HG02870 (cell line): Measurements from ENCODE around the gene GALT.

Experiments
- ATAC-seq: cut with Tn5 transposase; IDR thresholded peaks from one replicate; pipeline ENCODE4 v1.9.1; 2021; ENCODE audit warnings: mild to moderate bottlenecking, moderate library complexity; ENCODE audit not compliant: unreplicated experiment

Gene GALT

GRCh38 chr9:34675048-34675714, 28.7 kb downstream of the GALT start:
- no peak for ATAC-seq

GRCh38 chr9:34675869-34676268, 29.4 kb downstream of the GALT start:
- ATAC-seq = no peak

DNA sequence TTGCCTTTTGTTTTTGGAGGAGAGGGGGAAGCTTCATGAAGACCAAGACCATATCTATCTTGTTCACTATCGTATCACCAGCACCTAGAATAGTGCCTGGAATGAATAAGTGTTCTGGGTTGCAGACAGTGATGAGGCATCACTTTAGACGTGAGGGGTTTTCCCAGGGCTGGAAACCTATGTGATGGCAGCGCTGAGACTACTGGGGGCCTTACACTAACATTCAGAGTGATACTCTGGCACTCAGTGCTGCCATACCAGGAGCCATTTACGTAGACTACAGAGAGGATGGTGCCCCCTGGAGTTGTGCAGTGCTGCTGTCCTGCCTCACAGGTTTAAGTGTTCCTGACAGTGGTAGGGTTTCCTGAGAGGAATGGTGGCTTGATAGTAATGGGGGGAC, 37.7 kb downstream of the GALT start:
- ATAC-seq = no peak

GRCh38 chr9:34684816-34685215, 38.3 kb downstream of the GALT start:
- ATAC-seq = no peak

GRCh38 chr9:34685591-34685990, 39.1 kb downstream of the GALT start:
- no peak for ATAC-seq

GRCh38 chr9:34686231-34686630, 39.8 kb downstream of the GALT start:
- ATAC-seq = no peak

- ATAC-seq = no peak
Observed at GRCh38 chr9:34686732-34687131, 40.3 kb downstream of the GALT start.

DNA sequence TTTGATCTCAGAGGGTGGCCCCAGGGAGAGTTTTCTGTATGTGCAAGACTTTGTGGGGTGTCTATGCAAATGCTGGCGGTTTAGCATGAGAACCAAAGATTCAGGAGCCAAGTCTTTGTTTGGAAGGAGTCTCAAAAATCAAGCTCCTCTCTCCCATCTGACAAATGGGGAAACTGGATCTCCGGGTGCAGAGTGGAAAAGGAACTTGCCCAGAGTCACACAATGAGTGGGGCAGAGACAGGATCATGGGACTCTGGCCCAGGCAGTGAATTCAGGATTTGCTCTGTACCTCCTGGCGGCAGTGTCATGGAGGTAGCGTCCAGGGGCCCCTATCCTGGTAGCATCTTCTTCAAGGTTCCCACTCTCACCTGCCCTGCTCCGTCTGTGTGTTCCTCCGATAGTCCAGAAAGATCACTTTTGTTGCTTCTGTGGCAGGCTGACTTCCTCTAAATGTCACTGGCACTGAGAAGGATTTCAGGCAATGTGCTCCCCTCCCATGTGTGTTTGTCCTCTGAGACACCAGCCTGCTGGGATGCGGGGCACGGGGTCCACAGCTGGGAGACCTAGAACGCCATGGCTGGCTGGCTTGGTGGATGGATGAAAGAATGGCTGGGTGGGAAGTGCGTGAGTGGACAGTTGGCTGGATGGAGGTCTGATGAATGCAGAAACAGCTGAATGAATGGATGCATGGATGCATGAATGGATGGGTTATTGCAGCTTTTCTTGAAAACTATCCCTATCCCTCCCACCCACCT, 41.0 kb downstream of the GALT start:
- no peak for ATAC-seq

DNA sequence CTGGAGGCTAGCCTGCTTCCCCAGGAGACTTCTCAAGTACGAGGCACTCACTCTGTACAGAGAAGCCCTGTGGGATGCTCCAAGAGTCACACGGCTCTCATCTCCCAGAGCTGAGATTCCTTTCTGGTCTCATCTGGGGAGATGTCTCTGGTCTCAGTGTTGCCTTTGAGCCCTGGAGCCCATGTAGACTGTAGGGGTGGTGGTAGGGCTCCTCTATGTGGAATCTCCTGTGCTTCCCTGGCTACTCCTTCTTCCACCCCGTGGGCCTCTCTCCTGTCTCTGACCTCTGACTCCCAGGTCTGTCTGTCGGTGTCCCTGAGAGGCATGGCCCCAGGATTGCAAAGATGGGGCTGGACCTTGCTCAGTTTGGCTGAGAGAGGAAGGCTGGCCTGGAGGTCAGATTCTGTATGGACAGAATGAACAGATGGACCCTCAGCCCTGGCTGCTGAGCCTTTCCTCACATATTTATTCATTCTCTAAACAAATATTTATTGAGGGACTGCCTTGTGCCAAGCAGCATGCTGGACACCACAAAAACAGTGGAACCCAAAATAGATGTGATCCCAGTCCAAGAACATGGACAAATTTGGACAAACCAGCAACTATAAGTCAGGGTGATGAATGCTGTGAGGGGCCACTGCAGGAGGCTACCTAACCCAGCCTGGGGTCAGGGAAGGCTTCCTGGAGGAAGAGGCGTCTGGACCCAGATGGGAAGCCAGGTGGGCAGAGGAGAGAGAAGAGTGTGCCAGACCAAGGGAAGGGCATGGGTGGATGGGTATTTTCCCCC, 42.0 kb downstream of the GALT start:
- no peak for ATAC-seq

- no peak for ATAC-seq
Observed at GRCh38 chr9:34689116-34689470, 42.6 kb downstream of the GALT start.

DNA sequence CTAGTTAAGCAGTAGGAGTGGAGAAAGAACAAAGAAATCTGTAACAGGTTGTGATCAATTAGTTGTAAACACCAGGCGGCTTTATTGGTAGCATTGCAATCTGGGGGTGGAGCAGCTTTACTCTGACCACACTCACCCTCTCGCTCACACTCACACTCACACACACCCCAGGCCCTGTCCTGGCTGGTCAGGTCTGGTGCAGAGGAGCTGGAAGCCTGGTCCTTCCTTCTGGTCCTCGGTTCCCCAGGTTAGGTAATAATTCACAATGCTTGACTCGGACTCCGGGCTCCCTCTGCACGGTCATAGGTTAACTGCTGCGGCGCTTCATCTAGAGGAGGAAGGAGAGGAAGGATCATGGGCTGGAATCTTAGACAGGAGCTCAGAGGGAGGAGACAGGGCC, 43.0 kb downstream of the GALT start:
- no peak for ATAC-seq

GRCh38 chr9:34690983-34691935, 44.8 kb downstream of the GALT start, which contains the start of gene CCL19:
Gene CCL19, minus strand, starts transcription at chr9:34691276. Its CDS starts 137 bp downstream, at chr9:34691139.
- ATAC-seq = no peak

DNA sequence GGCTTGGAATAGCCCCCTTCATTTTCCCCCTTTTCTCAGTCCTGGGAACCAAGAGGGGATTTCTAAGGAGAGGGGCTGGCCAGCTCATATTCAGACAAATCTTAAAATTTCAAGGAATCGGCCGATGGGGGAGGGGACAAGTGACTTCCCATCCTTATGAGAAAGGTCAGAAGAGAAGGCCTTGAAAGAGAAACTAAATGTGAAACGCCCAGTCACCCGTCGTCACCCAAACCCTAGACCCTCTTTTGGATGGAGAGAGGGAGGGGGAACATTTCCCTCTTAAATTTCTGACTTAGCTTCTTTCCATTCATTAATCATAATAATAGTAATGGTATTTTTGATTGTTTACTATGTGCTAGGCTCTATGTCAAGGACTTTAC, 45.5 kb downstream of the GALT start:
- no peak for ATAC-seq

DNA sequence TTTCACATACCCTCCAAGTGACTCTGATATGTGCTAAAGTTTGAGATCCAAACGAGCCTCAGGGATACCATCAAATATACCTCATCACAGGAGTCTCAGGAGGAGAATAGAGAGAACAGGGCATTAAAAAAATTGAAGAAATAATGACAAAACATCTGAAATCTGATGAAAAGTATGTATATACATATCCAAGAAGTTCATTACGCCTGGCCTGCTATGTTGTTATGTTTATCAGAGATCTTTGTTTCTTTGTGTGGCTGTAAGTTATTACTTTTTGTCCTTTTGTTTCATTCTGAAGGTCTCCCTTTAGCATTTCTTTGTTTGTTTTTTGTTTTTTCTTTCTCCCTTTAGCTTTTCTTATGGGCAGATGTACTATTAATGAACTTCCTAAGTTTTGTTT, 47.1 kb downstream of the GALT start:
- ATAC-seq = no peak

DNA sequence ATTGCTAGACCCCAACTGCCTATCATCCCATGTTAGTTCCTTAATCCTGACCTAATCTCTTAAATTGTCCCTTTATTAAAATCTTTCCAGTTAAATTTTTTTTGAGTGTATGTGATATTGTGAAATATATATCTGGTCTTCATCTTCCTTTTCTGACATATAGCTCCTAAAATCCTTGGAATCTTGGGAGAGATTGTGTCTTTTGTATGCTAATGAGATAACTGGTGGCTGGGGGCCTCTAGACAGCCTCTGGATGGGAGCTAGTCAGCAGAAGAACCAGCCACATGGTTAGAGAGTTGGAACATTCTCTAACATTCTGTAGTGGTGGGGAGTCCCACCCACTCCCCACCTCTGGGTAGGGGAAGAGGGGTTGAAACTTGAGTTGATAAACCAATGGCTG, 48.3 kb downstream of the GALT start:
- ATAC-seq = no peak
